B cell (primary cell): ENCODE results near the gene ZNF621. TPM values are rescaled to one million over a fixed set of nuclear protein-coding genes. Genes with fewer than 3 reads are reported as not detected.

Experiments used
- ATAC-seq: fragments of 200-7000 bp; cut with Tn5 transposase; one replicate; pipeline ENCODE4 v1.10.0; 2021; ENCODE audit warnings: low read depth, mild to moderate bottlenecking, moderate number of reproducible peaks, moderate library complexity
- CTCF ChIA-PET: fragments of 350-600 bp; sonication (Branson Sonifier 250); formaldehyde crosslinking; loops from one replicate; lab custom pipeline; 2021; ENCODE audit warnings: antibody characterized with exemption, inconsistent platforms; lab: Charles Lee
- POLR2A ChIA-PET: fragments of 350-600 bp; sonication (Branson Sonifier 250); formaldehyde crosslinking; loops from one replicate; lab custom pipeline; 2021; ENCODE audit warnings: antibody characterized with exemption; lab: Charles Lee
- DNase-seq: peaks from one replicate; pipeline ENCODE4 v3.0.0; 2013
- H2AFZ ChIP-seq: 2 replicates; pipeline ENCODE4 v1.6.1; 2012; ENCODE audit warnings: mild to moderate bottlenecking, low read depth, low read length; ENCODE audit not compliant: insufficient read depth, poor library complexity, severe bottlenecking
- H3K27ac ChIP-seq, 2 donors: 1 replicate in 1 of 2; 2 replicates in 1 of 2; pipeline ENCODE4 v1.5.1; 2012 to 2013; ENCODE audit warnings: low read length in 2 of 2, mild to moderate bottlenecking in 2 of 2, moderate library complexity in 1 of 2
- H3K27me3 ChIP-seq, 4 experiments: fragments of 200-600 bp in 1 of 4; sonication (generic) in 1 of 4; replicated peaks in 1 of 4; 1 replicate in 2 of 4; 2 replicates in 2 of 4; pipeline versions ENCODE4 v1.6.1 to v1.7.0; 2013 to 2016; ENCODE audit warnings: low read length in 3 of 4, mild to moderate bottlenecking in 2 of 4, mixed read lengths in 1 of 4, moderate library complexity in 1 of 4; ENCODE audit not compliant: insufficient read depth in 4 of 4, control insufficient read depth in 3 of 4; ENCODE audit errors: control extremely low read depth in 1 of 4
- H3K36me3 ChIP-seq, 2 experiments: replicated peaks in 1 of 2; 1 replicate in 1 of 2; 2 replicates in 1 of 2; pipeline versions ENCODE4 v1.6.1 to v1.7.1; 2013; ENCODE audit warnings: low read length in 1 of 2; ENCODE audit not compliant: insufficient read depth in 2 of 2, control insufficient read depth in 1 of 2; ENCODE audit errors: control extremely low read depth in 1 of 2, extremely low read depth in 1 of 2
- H3K4me1 ChIP-seq, 2 donors: fragments of 200-600 bp in 1 of 2; sonication (generic) in 1 of 2; 1 replicate in 1 of 2; 2 replicates in 1 of 2; pipeline versions ENCODE4 v1.5.1 to v1.6.1; 2013 to 2017; ENCODE audit warnings: low read length in 2 of 2; ENCODE audit not compliant: control insufficient read depth in 2 of 2, insufficient read depth in 2 of 2
- H3K4me2 ChIP-seq: replicated peaks from 2 replicates; pipeline ENCODE3; 2012; ENCODE audit warnings: mild to moderate bottlenecking, low read depth, low read length; ENCODE audit not compliant: poor library complexity, severe bottlenecking
- H3K4me3 ChIP-seq, 5 experiments: fragments of 200-600 bp in 1 of 5; sonication (generic) in 1 of 5; 1 replicate in 3 of 5; 2 replicates in 2 of 5; pipeline versions ENCODE4 v1.5.1 to v1.7.0; 2011 to 2016; ENCODE audit warnings: low read length in 4 of 5, mild to moderate bottlenecking in 4 of 5, low read depth in 2 of 5, control low read depth in 1 of 5, moderate library complexity in 1 of 5; ENCODE audit not compliant: insufficient read depth in 1 of 5; ENCODE audit errors: control extremely low read depth in 1 of 5, extremely low read depth in 1 of 5
- H3K79me2 ChIP-seq: fragments of 200-600 bp; sonication (generic); one replicate; pipeline ENCODE4 v1.6.0; 2016; ENCODE audit warnings: low read length; ENCODE audit not compliant: control insufficient read depth, insufficient read depth
- H3K9ac ChIP-seq: fragments of 200-600 bp; sonication (generic); 2 replicates; pipeline ENCODE4 v1.6.1; 2017; ENCODE audit warnings: mild to moderate bottlenecking, low read length, moderate library complexity
- H3K9me3 ChIP-seq, 3 donors: one replicate each; pipeline versions ENCODE4 v1.6.1 to v1.7.1; 2013; ENCODE audit warnings: low read length in 2 of 3; ENCODE audit not compliant: control insufficient read depth in 2 of 3, insufficient read depth in 1 of 3; ENCODE audit errors: control extremely low read depth in 1 of 3
- H4K20me1 ChIP-seq: 2 replicates; pipeline ENCODE4 v1.6.0; 2012; ENCODE audit warnings: mild to moderate bottlenecking, low read length; ENCODE audit not compliant: insufficient read depth, control insufficient read depth, poor library complexity, severe bottlenecking
- H3K27ac Mint-ChIP-seq: one replicate; pipeline ENCODE4 v1.8.0; 2021; ENCODE audit warnings: mixed read lengths
- H3K27me3 Mint-ChIP-seq: one replicate; pipeline ENCODE4 v1.8.0; 2021; ENCODE audit warnings: mixed read lengths
- H3K4me1 Mint-ChIP-seq: one replicate; pipeline ENCODE4 v1.8.0; 2021; ENCODE audit warnings: mixed read lengths
- H3K4me3 Mint-ChIP-seq: one replicate; pipeline ENCODE4 v1.8.0; 2021; ENCODE audit warnings: mixed read lengths
- H3K9me3 Mint-ChIP-seq: one replicate; pipeline ENCODE4 v1.8.0; 2022; ENCODE audit warnings: mixed read lengths; ENCODE audit not compliant: insufficient read depth
- EZH2 ChIP-seq: IDR thresholded peaks from 2 replicates; pipeline ENCODE4 v1.6.1; 2012; ENCODE audit warnings: borderline replicate concordance, low read depth, mild to moderate bottlenecking, moderate library complexity, low read length; ENCODE audit not compliant: insufficient read depth, poor library complexity, severe bottlenecking
- WGBS: methylation state at CpG from one replicate; pipeline ENCODE4 v1.1.5; 2013; ENCODE audit warnings: missing lambda C conversion rate; ENCODE audit not compliant: insufficient coverage; 5-methylcytosine and 5-hydroxymethylcytosine counted together
- intact Hi-C: fragments of 100-400 bp; cut with micrococcal nuclease; formaldehyde crosslinking; loops from one replicate; pipeline ENCODE4 v1.10.0; 2022
- polyA plus RNA-seq: library from polyadenylated mRNA; depleted of rRNA; stranded (reverse); fragments of >200 nt; gene quantifications from 2 replicates; pipeline ENCODE4 v1.2.3, GENCODE V29; 2012
- total RNA-seq, 2 donors: library from RNA; stranded (reverse); fragments of 120-200 nt in 1 of 2; gene quantifications; 1 replicate in 1 of 2; 2 replicates in 1 of 2; pipeline versions ENCODE4 v1.2.3 to v1.2.4, GENCODE V29; 2013 to 2022
- TF ChIP-seq, protein P1 (sequence below): fragments of 200-600 bp; IDR thresholded peaks from one replicate; pipeline ENCODE4 v1.8.0; 2022; ENCODE audit warnings: antibody characterized with exemption, mild to moderate bottlenecking

ZNF621 gene
- total and polyA plus RNA-seq, 2 donors (not counting 1 experiment from before 2014, with no cell fraction given): 10.2 to 35.2 TPM

- ChIA-PET POLR2A (no interaction called here), CTCF (interaction anchor here (0.7 to 14.0 kb wide), 26 partner anchors 9 to 1858 kb away, joined by 3 to 280 read pairs (median 4); partner anchors contain the start of gene CTNNB1)
- Histone ChIP-seq H3K9me3 (no peaks in the 10 kb centered on the region), H3K79me2 (no peaks in the 10 kb centered on the region), H3K4me3 (no peak overlapping the region), H3K4me1 (peaks cover 0 to 3% of the 10 kb centered on the region in 2 donors), H3K9ac (no peak overlapping the region), H3K27me3 (no peaks in the 10 kb centered on the region), H2AFZ (no peak overlapping the region), H3K4me2 (no peak overlapping the region), H3K36me3 (no peaks in the 10 kb centered on the region), H3K27ac (no peak overlapping the region), H4K20me1 (no peaks in the 10 kb centered on the region)
- peaks cover 4% of the 10 kb centered on the region for H3K27me3 Mint-ChIP-seq
- DNase-seq (no peak), ATAC-seq (peak; percentile 15)
- peaks cover 14% of the 10 kb centered on the region for H3K4me1 Mint-ChIP-seq
- intact Hi-C loops: loop anchor here (2.0 to 10.0 kb wide), 4 partner anchors 37 to 1129 kb away; no protein-coding TSS in a partner anchor
- H3K4me3 Mint-ChIP-seq: no peak overlapping the region
- TF ChIP-seq EZH2: no peak
- TF ChIP-seq, protein P1, sequence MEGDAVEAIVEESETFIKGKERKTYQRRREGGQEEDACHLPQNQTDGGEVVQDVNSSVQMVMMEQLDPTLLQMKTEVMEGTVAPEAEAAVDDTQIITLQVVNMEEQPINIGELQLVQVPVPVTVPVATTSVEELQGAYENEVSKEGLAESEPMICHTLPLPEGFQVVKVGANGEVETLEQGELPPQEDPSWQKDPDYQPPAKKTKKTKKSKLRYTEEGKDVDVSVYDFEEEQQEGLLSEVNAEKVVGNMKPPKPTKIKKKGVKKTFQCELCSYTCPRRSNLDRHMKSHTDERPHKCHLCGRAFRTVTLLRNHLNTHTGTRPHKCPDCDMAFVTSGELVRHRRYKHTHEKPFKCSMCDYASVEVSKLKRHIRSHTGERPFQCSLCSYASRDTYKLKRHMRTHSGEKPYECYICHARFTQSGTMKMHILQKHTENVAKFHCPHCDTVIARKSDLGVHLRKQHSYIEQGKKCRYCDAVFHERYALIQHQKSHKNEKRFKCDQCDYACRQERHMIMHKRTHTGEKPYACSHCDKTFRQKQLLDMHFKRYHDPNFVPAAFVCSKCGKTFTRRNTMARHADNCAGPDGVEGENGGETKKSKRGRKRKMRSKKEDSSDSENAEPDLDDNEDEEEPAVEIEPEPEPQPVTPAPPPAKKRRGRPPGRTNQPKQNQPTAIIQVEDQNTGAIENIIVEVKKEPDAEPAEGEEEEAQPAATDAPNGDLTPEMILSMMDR: no peak
- no peak overlapping the region for H3K27ac Mint-ChIP-seq
- 79% methylated on average over 2 of the region's 6 CpGs for WGBS
- no peaks in the 10 kb centered on the region for H3K9me3 Mint-ChIP-seq
Observed at GRCh38 chr3:40585381-40586016, 60.7 kb downstream of the ZNF621 start.

DNA sequence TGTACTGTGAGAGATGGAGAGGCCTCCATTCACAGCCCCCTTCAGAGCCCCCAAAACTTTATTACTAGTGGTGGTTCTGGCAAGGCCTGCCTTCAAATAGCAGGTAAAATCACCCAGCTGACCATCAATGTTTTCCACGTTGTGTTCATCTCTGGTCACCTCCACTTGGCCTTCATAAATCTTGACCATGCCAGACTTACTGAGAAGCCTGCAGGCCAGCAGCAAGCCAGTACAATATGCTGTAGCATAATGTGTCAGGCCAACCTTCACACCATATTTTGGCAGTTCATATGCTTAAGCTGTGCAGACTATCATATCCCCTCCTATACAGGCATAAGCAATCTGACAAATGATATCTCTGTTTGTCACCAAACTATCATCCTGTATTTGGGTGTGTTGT, 62.1 kb downstream of the ZNF621 start:
- Histone ChIP-seq H3K9ac (no peak overlapping the region), H3K27me3 (peaks cover 0 to 6% (median under 1%) of the 10 kb centered on the region in 4 experiments), H3K4me1 (peaks cover 0 to 3% of the 10 kb centered on the region in 2 donors), H3K27ac (no peak overlapping the region), H4K20me1 (no peaks in the 10 kb centered on the region), H3K4me3 (no peak overlapping the region), H3K4me2 (no peak overlapping the region), H2AFZ (no peak overlapping the region), H3K36me3 (no peaks in the 10 kb centered on the region), H3K9me3 (no peaks in the 10 kb centered on the region), H3K79me2 (no peaks in the 10 kb centered on the region)
- Mint-ChIP-seq H3K27me3 (peaks cover 11% of the 10 kb centered on the region), H3K4me3 (no peak overlapping the region), H3K4me1 (peaks cover 14% of the 10 kb centered on the region), H3K27ac (no peak overlapping the region), H3K9me3 (no peaks in the 10 kb centered on the region)
- ChIA-PET CTCF (interaction anchor here (1.1 to 14.0 kb wide), 10 partner anchors 9 to 1292 kb away, joined by 3 to 280 read pairs (median 4); partner anchors contain the start of gene CTNNB1), POLR2A (no interaction called here)
- ATAC-seq (no peak), DNase-seq (no peak)
- TF ChIP-seq, protein P1: no peak
- TF ChIP-seq EZH2: no peak
- intact Hi-C loops: loop anchor here (1.0 to 10.0 kb wide), 4 partner anchors 128 to 1128 kb away; no protein-coding TSS in a partner anchor
- 100% methylated on average over 1 of the region's 1 CpG for WGBS
